ENCODE measurements around the gene CENATAC.
A peak's percentile ranks its signal among the peaks of the same experiment; 100 is the strongest.

Gene CENATAC

DNA sequence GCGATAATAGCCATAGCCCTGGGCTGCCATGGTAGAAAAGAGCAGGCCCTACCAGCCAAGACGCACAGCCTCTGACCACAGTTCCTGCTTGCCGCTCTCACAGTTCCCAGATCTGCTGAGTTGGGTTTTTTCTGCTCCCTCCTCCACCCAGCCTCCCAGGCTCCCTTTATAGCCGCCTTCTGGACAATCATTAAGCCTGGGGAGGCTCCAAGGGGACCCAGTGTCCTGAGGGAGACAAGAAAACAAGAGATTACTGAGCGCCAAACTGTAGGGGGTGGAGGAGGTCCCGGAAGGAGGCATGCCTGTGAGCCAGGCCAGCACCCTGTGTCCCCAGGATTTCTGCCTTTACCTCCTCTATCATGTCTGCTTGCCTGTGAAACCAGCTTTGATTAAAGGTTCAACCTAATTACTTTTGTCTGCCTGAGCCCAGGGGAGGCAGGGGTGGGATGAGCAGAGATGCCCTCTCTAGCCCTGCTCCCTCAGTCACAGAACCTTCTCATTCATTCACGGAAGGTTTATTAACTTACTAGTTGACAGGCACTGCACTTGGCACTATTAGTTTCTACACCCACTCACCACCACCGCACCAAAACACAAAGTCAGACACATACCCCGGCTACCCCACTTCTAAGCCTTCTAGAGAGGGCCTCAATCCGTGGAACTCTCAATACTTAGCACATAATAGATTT, 31.5 kb downstream of the CENATAC start:
- Histone ChIP-seq H3K27me3 (ENCODE audit: insufficient read depth, low read length) (no peaks in the 10 kb centered on the region), H4K20me1 (ENCODE audit: insufficient read depth, low read length) (no peaks in the 10 kb centered on the region), H3K4me1 (ENCODE audit: insufficient read depth, low read length, severe bottlenecking) (peaks cover 19% of the 10 kb centered on the region), H3F3A (ENCODE audit: insufficient read depth, low read length) (no peaks in the 10 kb centered on the region), H2AFZ (ENCODE audit: low read length) (no peak overlapping the region), H3K9me2 (ENCODE audit: low read depth, low read length) (no peaks in the 10 kb centered on the region), H3K4me2 (ENCODE audit: low read length) (peak overlapping the region; percentile 99), H3K79me2 (ENCODE audit: insufficient read depth, low read length) (0 out of 2 replicates have a peak, but pooled peaks cover 5% of the 10 kb centered on the region), H3K4me3 (ENCODE audit: low read depth, low read length, poor library complexity, severe bottlenecking) (peak overlapping the region; percentile 87), H3K9ac (ENCODE audit: low read length) (peak overlapping the region; percentile 87), H3K36me3 (ENCODE audit: insufficient read depth, low read length) (peaks cover 41% of the 10 kb centered on the region), H3K9me3 (ENCODE audit: low read length) (no peaks in the 10 kb centered on the region), H3K27ac (ENCODE audit: low read depth, low read length, poor library complexity, severe bottlenecking) (peak overlapping the region; percentile 52)
- TF ChIP-seq EZH2 (IDR thresholded peaks at IDR 0.05; ENCODE audit: borderline replicate concordance, low read length), result no peak
- TF ChIP-seq, protein P1, sequence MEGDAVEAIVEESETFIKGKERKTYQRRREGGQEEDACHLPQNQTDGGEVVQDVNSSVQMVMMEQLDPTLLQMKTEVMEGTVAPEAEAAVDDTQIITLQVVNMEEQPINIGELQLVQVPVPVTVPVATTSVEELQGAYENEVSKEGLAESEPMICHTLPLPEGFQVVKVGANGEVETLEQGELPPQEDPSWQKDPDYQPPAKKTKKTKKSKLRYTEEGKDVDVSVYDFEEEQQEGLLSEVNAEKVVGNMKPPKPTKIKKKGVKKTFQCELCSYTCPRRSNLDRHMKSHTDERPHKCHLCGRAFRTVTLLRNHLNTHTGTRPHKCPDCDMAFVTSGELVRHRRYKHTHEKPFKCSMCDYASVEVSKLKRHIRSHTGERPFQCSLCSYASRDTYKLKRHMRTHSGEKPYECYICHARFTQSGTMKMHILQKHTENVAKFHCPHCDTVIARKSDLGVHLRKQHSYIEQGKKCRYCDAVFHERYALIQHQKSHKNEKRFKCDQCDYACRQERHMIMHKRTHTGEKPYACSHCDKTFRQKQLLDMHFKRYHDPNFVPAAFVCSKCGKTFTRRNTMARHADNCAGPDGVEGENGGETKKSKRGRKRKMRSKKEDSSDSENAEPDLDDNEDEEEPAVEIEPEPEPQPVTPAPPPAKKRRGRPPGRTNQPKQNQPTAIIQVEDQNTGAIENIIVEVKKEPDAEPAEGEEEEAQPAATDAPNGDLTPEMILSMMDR (IDR thresholded peaks at IDR 0.05; ENCODE audit: low read length), result no peak

DNA sequence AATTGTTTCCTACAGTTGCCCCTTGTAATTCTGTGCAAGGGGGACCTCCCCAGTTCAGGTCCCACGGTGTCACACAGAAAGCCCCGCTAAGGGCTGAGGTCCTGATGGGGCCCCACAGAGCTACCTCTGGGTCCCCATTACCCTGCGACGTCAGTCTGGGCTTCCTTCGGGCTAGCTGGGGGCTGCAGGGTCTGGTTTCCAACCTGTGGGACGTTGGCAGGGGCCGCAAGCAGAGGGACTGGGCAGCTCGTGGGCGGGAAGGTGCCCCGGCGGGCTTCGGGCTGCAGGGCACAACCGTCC, 32.0 kb downstream of the CENATAC start:
- Histone ChIP-seq H3K4me1 (ENCODE audit: insufficient read depth, low read length, severe bottlenecking) (peaks cover 19% of the 10 kb centered on the region), H3F3A (ENCODE audit: insufficient read depth, low read length) (no peaks in the 10 kb centered on the region), H3K9ac (ENCODE audit: low read length) (peak overlapping the region; percentile 87), H2AFZ (ENCODE audit: low read length) (no peak overlapping the region), H3K79me2 (ENCODE audit: insufficient read depth, low read length) (0 out of 2 replicates have a peak, but pooled peaks cover 5% of the 10 kb centered on the region), H4K20me1 (ENCODE audit: insufficient read depth, low read length) (no peaks in the 10 kb centered on the region), H3K9me3 (ENCODE audit: low read length) (no peaks in the 10 kb centered on the region), H3K9me2 (ENCODE audit: low read depth, low read length) (no peaks in the 10 kb centered on the region), H3K27ac (ENCODE audit: low read depth, low read length, poor library complexity, severe bottlenecking) (peak overlapping the region; percentile 52), H3K4me2 (ENCODE audit: low read length) (peak overlapping the region; percentile 99), H3K36me3 (ENCODE audit: insufficient read depth, low read length) (peaks cover 36% of the 10 kb centered on the region), H3K4me3 (ENCODE audit: low read depth, low read length, poor library complexity, severe bottlenecking) (peak overlapping the region; percentile 87), H3K27me3 (ENCODE audit: insufficient read depth, low read length) (no peaks in the 10 kb centered on the region)
- TF ChIP-seq, protein P1 (IDR thresholded peaks at IDR 0.05; ENCODE audit: low read length), result no peak
- TF ChIP-seq EZH2 (IDR thresholded peaks at IDR 0.05; ENCODE audit: borderline replicate concordance, low read length), result no peak

DNA sequence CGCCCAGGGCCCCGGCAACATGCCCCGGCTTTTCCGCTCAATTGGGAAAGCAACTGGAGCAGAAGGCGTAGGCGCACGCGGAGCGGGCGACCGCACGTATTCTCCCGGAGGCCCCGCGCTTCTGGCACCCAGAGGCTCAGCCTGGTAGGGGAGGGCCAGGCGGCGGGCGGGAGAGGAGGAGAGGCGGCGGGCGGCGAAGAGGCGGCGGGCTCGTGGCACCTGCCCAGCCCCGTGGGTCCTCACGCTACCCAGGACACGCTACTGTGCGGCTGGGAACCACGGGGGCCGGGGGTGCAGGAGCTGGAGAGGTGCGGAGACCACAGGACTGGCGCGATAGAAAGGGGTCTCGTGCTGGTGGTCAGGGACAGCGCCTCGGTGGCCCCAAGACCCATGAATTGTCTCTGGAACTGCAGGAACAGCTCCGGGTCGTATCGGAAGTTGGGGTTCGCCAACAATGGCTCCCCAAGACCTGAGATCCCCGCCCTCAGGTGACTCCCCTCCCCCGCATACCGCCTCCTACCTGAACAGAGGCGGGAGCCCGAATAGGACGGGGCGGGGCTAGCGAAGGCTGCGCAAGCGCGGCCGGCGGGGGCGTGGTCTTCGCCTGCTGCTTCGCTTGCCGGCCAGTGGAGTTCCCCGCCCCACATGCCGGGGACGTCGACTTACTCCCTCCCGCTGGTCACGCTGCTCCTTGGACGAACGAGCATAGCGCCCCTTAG, 32.5 kb downstream of the CENATAC start, which contains the start of gene SLC37A4:
Gene SLC37A4, minus strand, starts transcription at position 549 of the 719 bp plus-strand sequence.
- H3K27ac ChIP-seq (ENCODE audit: low read depth, low read length, poor library complexity, severe bottlenecking), result peak within 1 kb of the TSS; percentile 52
- H3K27me3 ChIP-seq (ENCODE audit: insufficient read depth, low read length), result no peaks in the 10 kb centered on the region
- H3K4me1 ChIP-seq (ENCODE audit: insufficient read depth, low read length, severe bottlenecking), result peaks cover 19% of the 10 kb centered on the region
- H3K4me3 ChIP-seq (ENCODE audit: low read depth, low read length, poor library complexity, severe bottlenecking), result peak within 1 kb of the TSS; percentile 87
- peak within 1 kb of the TSS; percentile 87 for H3K9ac ChIP-seq (ENCODE audit: low read length)
- no peaks in the 10 kb centered on the region for H3K9me3 ChIP-seq (ENCODE audit: low read length)
- H3K9me2 ChIP-seq (ENCODE audit: low read depth, low read length), result no peaks in the 10 kb centered on the region
- no peaks in the 10 kb centered on the region for H4K20me1 ChIP-seq (ENCODE audit: insufficient read depth, low read length)
- TF ChIP-seq, protein P1 (IDR thresholded peaks at IDR 0.05; ENCODE audit: low read length), result no peak; the same call in none of the 2 replicates
- no peak for TF ChIP-seq EZH2 (IDR thresholded peaks at IDR 0.05; ENCODE audit: borderline replicate concordance, low read length)
- peak within 1 kb of the TSS; percentile 99 for H3K4me2 ChIP-seq (ENCODE audit: low read length)
- no peak within 1 kb of the TSS for H2AFZ ChIP-seq (ENCODE audit: low read length)
- 0 out of 2 replicates have a peak, but pooled peaks cover 5% of the 10 kb centered on the region for H3K79me2 ChIP-seq (ENCODE audit: insufficient read depth, low read length)
- peaks cover 31% of the 10 kb centered on the region; the same call in 1 of the 2 replicates for H3K36me3 ChIP-seq (ENCODE audit: insufficient read depth, low read length)
- no peaks in the 10 kb centered on the region for H3F3A ChIP-seq (ENCODE audit: insufficient read depth, low read length)
